Spleen (tissue), 7 donors: ENCODE results near the gene ITLN2.

Source experiments
- CTCF ChIP-seq, 11 experiments: fragments of 200-600 bp in 7 of 11; fragments of 450-650 bp in 4 of 11; sonication (generic) in 4 of 11; IDR thresholded peaks in 8 of 11; conservative IDR thresholded peaks in 3 of 11; 1 replicate in 7 of 11; 2 replicates in 4 of 11; pipeline versions ENCODE4 v1.4.0 to v1.8.0; 2016 to 2021; ENCODE audit warnings: antibody characterized with exemption in 11 of 11, inconsistent platforms in 4 of 11, mild to moderate bottlenecking in 1 of 11
- POLR2A ChIP-seq, 3 donors: fragments of 450-650 bp; IDR thresholded peaks; one replicate each; pipeline ENCODE4 v1.5.1; 2017; ENCODE audit warnings: antibody characterized with exemption in 3 of 3, mild to moderate bottlenecking in 1 of 3
- POLR2AphosphoS5 ChIP-seq, 3 donors: sonication (generic); formaldehyde crosslinking; IDR thresholded peaks; one replicate each; pipeline ENCODE4 v1.5.1; 2017; ENCODE audit warnings: antibody characterized with exemption in 3 of 3
- donor health status: DM: no; HTN: no; CAD: no; lungs with moderate emphysema.
- donor health status: DM: no; HTN: no; CAD: no.
- donor health status: DM: no; HTN: no; CAD: no.

DNA sequence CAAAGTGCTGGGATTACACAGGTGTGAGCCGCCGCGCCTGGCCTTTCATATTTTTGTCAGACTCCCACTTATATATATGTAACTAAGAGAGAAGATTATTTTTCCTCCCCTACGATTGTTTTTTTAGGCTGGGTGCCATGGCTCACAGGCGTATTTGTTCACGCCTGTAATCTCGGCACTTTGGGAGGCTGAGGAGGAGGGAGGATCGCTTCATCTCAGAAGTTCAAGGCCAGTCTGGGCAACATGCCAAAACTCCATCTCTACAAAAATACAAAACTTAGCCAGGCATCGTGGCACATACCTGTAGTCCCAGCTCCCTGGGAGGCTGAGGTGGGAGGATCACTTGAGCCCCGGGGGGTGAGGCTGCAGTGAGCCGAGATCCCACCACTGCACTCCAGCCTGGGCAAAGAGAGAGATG, 23.9 kb upstream of the ITLN2 start:
- TF ChIP-seq CTCF (IDR thresholded peaks at IDR 0.05 in 8 of 11, conservative IDR thresholded peaks at IDR 0.05 in 3 of 11) = no peak
- TF ChIP-seq POLR2AphosphoS5 (IDR thresholded peaks at IDR 0.05) = no peak
- no peak for TF ChIP-seq POLR2A (IDR thresholded peaks at IDR 0.05)
